Sigmoid colon (tissue), 7 donors: ENCODE measurements around the gene ACKR2. TPM values are rescaled to one million over a fixed set of nuclear protein-coding genes. Genes with fewer than 3 reads are reported as not detected.

Source experiments
- DNase-seq: peaks from one replicate; pipeline ENCODE4 v3.0.0-alpha.2; 2019
- H3K27ac ChIP-seq, 4 donors: fragments of 200-600 bp; sonication (generic); one replicate each; pipeline ENCODE4 v1.5.1; 2016 to 2019; ENCODE audit warnings: mild to moderate bottlenecking in 1 of 4
- H3K27me3 ChIP-seq, 3 donors: fragments of 200-600 bp; sonication (generic); one replicate each; pipeline ENCODE4 v1.5.1; 2019; ENCODE audit warnings: mild to moderate bottlenecking in 1 of 3
- H3K36me3 ChIP-seq, 4 donors: fragments of 200-600 bp; sonication (generic); one replicate each; pipeline ENCODE4 v1.5.1; 2016 to 2019
- H3K4me1 ChIP-seq, 4 donors: fragments of 200-600 bp; sonication (generic); one replicate each; pipeline ENCODE4 v1.5.1; 2017 to 2019
- H3K4me3 ChIP-seq, 4 donors: fragments of 200-600 bp; sonication (generic); one replicate each; pipeline ENCODE4 v1.5.1; 2017 to 2019; ENCODE audit warnings: mild to moderate bottlenecking in 2 of 4, moderate library complexity in 1 of 4
- H3K9me3 ChIP-seq, 4 donors: fragments of 200-600 bp in 3 of 4; sonication (generic) in 3 of 4; one replicate each; pipeline versions ENCODE4 v1.5.1 to v1.6.1; 2013 to 2019
- EP300 ChIP-seq, 4 donors: sonication (generic); formaldehyde crosslinking; IDR thresholded peaks; one replicate each; pipeline ENCODE4 v1.6.1; 2017; ENCODE audit warnings: antibody characterized with exemption in 4 of 4
- POLR2A ChIP-seq, 2 donors: fragments of 450-650 bp; IDR thresholded peaks; one replicate each; pipeline ENCODE4 v1.6.1; 2016; ENCODE audit warnings: antibody characterized with exemption in 2 of 2, mild to moderate bottlenecking in 2 of 2, moderate library complexity in 2 of 2
- POLR2AphosphoS5 ChIP-seq, 4 donors: sonication (generic); formaldehyde crosslinking; IDR thresholded peaks; one replicate each; pipeline ENCODE4 v1.6.1; 2017; ENCODE audit warnings: antibody characterized with exemption in 4 of 4
- WGBS, 2 donors: extraction: QIAGEN DNeasy Blood & Tissue Kit; methylation state at CpG; one replicate each; pipeline ENCODE4 v1.1.7; 2013; 5-methylcytosine and 5-hydroxymethylcytosine counted together
- intact Hi-C: fragments of 100-400 bp; cut with DNase I; formaldehyde crosslinking; loops from one replicate; pipeline ENCODE4 v1.15.1; 2023
- polyA plus RNA-seq, 3 donors: library from polyadenylated mRNA; stranded (reverse); fragments of 200-250 nt; gene quantifications; one replicate each; pipeline ENCODE4 v1.2.3, GENCODE V29; 2013
- total RNA-seq, 4 donors: library from RNA; depleted of rRNA; stranded (reverse); fragments of >200 nt; gene quantifications; one replicate each; pipeline ENCODE4 v1.1.0, GENCODE V29; 2016
- TF ChIP-seq, protein P1 (sequence below), 4 experiments: fragments of 450-650 bp in 3 of 4; fragments of 200-600 bp in 1 of 4; IDR thresholded peaks; one replicate each; pipeline ENCODE4 v1.5.1; 2016 to 2019; ENCODE audit warnings: antibody characterized with exemption in 4 of 4, mild to moderate bottlenecking in 3 of 4, moderate library complexity in 2 of 4
- donor health status: healthy with polysubstance abuse.
- donor health status: Bipolar disorder and iron deficiency.
- donor health status: healthy.

Gene ACKR2
- total and polyA plus RNA-seq, 7 donors = 1.2 to 8.6 (median 1.9) TPM

DNA sequence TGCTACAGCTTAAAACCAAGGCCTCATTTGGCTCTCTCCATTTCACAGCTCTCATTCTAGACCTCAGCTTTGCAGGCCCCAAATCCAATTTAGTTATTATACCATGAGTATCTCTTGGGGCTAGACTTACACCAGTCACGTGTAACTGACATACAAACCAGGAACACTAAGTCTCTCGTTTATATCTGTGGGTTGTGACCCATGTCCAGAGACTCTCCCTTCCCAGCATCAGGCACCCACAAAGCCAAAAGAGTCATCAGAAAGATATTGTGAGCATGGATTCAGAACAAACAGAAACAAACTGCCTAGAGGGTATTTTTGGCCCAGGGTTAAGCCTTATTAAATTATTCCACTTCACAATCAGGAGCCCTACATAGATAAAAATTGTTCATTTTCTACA lies 30.6 kb upstream of the ACKR2 start:
- Histone ChIP-seq H3K4me1 (peaks cover 0 to 19% (median 2%) of the 10 kb centered on the region in 4 donors), H3K4me3 (no peak overlapping the region), H3K36me3 (peaks cover 0 to 11% (median 0%) of the 10 kb centered on the region in 4 donors), H3K27me3 (no peaks in the 10 kb centered on the region), H3K27ac (peak overlapping the region; percentile 33 to 70 (median 46)), H3K9me3 (no peaks in the 10 kb centered on the region)
- intact Hi-C loops = no loop called here
- TF ChIP-seq EP300 (IDR thresholded peaks at IDR 0.05) (no peak), POLR2A (IDR thresholded peaks at IDR 0.05) (no peak), POLR2AphosphoS5 (IDR thresholded peaks at IDR 0.05) (peak in 2 of 4 donors; percentile 4 to 25)
- TF ChIP-seq, protein P1, sequence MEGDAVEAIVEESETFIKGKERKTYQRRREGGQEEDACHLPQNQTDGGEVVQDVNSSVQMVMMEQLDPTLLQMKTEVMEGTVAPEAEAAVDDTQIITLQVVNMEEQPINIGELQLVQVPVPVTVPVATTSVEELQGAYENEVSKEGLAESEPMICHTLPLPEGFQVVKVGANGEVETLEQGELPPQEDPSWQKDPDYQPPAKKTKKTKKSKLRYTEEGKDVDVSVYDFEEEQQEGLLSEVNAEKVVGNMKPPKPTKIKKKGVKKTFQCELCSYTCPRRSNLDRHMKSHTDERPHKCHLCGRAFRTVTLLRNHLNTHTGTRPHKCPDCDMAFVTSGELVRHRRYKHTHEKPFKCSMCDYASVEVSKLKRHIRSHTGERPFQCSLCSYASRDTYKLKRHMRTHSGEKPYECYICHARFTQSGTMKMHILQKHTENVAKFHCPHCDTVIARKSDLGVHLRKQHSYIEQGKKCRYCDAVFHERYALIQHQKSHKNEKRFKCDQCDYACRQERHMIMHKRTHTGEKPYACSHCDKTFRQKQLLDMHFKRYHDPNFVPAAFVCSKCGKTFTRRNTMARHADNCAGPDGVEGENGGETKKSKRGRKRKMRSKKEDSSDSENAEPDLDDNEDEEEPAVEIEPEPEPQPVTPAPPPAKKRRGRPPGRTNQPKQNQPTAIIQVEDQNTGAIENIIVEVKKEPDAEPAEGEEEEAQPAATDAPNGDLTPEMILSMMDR (IDR thresholded peaks at IDR 0.05) = no peak
- WGBS, 2 donors = 85 to 91% methylated on average over 2 of the region's 2 CpGs
- DNase-seq = no peak

DNA sequence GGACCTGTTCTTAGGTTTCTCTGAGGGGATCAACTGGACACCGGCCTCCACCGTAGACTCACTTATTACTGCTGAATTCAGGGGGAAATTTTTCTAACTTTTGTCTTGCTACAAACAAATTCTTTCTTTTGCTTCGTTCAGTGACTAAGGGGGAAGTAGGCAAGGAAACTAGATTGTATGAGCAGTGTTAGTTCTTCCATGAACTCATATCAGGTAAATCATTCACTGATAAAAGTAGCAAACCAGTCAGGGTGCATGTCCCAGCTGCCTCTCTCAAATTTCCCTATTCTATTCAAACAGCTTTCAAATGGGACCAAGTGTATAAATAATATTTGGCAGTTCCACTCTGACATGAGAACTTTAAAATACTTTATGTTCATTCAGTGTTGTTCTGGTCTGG lies 28.8 kb upstream of the ACKR2 start:
- intact Hi-C loops = loop anchor here (2.0 kb wide), 1 partner anchor 58 kb away; no protein-coding TSS in a partner anchor
- TF ChIP-seq POLR2AphosphoS5 (IDR thresholded peaks at IDR 0.05) (no peak), POLR2A (IDR thresholded peaks at IDR 0.05) (no peak), EP300 (IDR thresholded peaks at IDR 0.05) (no peak)
- TF ChIP-seq, protein P1 (IDR thresholded peaks at IDR 0.05) = no peak
- H3K36me3 ChIP-seq = peaks cover 0 to 25% (median 0%) of the 10 kb centered on the region in 4 donors
- no peaks in the 10 kb centered on the region for H3K27me3 ChIP-seq
- no peak for DNase-seq
- no peaks in the 10 kb centered on the region for H3K9me3 ChIP-seq
- peak overlapping the region; percentile 32 to 70 (median 41) for H3K27ac ChIP-seq
- H3K4me3 ChIP-seq = no peak overlapping the region
- WGBS, 2 donors = 64 to 76% methylated on average over 3 of the region's 3 CpGs
- H3K4me1 ChIP-seq = peaks cover 0 to 16% (median 0%) of the 10 kb centered on the region in 4 donors

DNA sequence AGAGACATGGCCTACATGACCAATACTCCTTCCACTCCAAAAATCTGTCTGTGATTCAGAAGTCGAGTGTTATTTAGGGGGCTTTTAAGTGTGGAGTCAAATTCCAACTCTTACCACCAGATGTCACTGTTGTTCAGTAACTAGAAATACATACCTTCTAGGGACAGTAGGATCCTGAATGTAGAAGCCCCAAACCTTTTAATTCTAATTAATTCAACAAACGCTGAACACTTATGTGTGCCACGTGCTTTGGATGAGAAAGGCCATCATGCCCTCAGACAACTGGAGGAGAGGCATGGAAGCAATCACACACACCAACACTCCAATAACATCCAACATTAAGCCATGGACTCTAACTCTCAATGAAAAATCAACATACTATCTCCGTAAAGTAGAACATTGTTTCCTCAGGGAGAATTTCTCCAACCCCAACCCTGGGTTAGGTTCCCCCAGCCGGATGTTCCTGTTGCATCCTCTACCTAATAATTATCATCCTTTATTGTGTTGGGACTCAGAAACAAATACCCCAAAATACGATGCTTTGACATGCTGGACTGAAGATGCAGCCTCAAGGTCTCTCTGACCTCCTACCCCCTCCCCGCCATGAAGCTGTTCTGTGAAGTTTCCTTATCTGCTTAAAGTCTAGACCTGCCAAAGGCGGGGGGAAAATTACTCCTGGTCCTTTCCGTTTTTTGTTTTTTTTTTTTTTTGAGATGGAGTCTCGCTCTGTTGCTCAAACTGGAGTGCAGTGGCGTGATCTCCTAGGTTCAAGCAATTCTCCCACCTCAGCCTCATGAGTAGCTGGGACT lies 28.1 kb upstream of the ACKR2 start:
- peak overlapping the region in 3 of 4 donors; percentile 37 to 70 (median 45) for H3K27ac ChIP-seq

DNA sequence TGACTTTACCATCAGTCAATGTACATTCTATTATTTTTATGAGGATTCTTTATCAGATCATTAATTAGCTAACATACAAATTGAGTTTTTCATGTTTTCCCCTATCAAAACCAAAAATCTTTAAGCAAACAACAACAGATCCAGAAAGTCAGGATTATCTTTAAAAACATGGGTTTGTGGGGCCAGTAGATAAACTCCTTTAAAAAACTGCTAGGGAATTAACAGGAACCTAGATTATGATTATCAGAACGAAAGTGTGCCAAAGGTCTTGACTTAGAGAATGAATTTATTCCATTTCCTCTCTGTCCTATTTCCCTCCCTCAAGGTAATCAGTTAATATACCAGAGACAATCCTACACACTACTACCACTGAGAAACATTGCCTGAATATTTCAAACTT lies 23.0 kb upstream of the ACKR2 start:
- peaks cover 0 to 4% (median 0%) of the 10 kb centered on the region in 4 donors for H3K4me1 ChIP-seq
- H3K27ac ChIP-seq = no peak overlapping the region
- WGBS, 2 donors = 62 to 90% methylated on average over 1 of the region's 1 CpG
- intact Hi-C loops = no loop called here
- no peaks in the 10 kb centered on the region for H3K9me3 ChIP-seq
- H3K36me3 ChIP-seq = peaks cover 0 to 71% (median 2%) of the 10 kb centered on the region in 4 donors
- TF ChIP-seq POLR2AphosphoS5 (IDR thresholded peaks at IDR 0.05) (no peak), EP300 (IDR thresholded peaks at IDR 0.05) (no peak), POLR2A (IDR thresholded peaks at IDR 0.05) (no peak)
- TF ChIP-seq, protein P1 (IDR thresholded peaks at IDR 0.05) = no peak
- no peaks in the 10 kb centered on the region for H3K27me3 ChIP-seq
- no peak overlapping the region for H3K4me3 ChIP-seq
- no peak for DNase-seq

More for the DNA sequence above, 28.1 kb upstream of the ACKR2 start:
- 57 to 62% methylated on average over 11 of the region's 11 CpGs for WGBS, 2 donors
- Histone ChIP-seq H3K27me3 (no peaks in the 10 kb centered on the region), H3K4me3 (no peak overlapping the region), H3K9me3 (no peaks in the 10 kb centered on the region), H3K4me1 (peaks cover 0 to 16% (median 0%) of the 10 kb centered on the region in 4 donors), H3K36me3 (peaks cover 0 to 32% (median 0%) of the 10 kb centered on the region in 4 donors)
- no peak for DNase-seq
- intact Hi-C loops = loop anchor here (1.0 to 2.0 kb wide), 2 partner anchors 58 to 100 kb away; no protein-coding TSS in a partner anchor
- TF ChIP-seq POLR2A (IDR thresholded peaks at IDR 0.05) = no peak
- TF ChIP-seq EP300 (IDR thresholded peaks at IDR 0.05) = no peak
- TF ChIP-seq POLR2AphosphoS5 (IDR thresholded peaks at IDR 0.05) = peak in 1 of 4 donors; percentile 22
- TF ChIP-seq, protein P1 (IDR thresholded peaks at IDR 0.05) = peak; percentile 47 to 81 (median 78)
